Esophagus squamous epithelium (tissue), 5 donors: ENCODE results near the gene HOXA11. TPM values are rescaled to one million over a fixed set of nuclear protein-coding genes. Genes with fewer than 3 reads are reported as not detected.

Experiments
- DNase-seq: peaks from one replicate; lab custom pipeline; 2025; lab: John Stamatoyannopoulos, UW
- H3K27ac ChIP-seq, 4 donors: fragments of 200-600 bp; sonication (generic); one replicate each; pipeline ENCODE4 v1.5.1; 2016 to 2019; ENCODE audit warnings: mild to moderate bottlenecking in 1 of 4
- H3K27me3 ChIP-seq, 4 donors: fragments of 200-600 bp; sonication (generic); 1 replicate in 3 of 4; 2 replicates in 1 of 4; pipeline versions ENCODE4 v1.5.1 to v1.6.0; 2017 to 2021; ENCODE audit warnings: antibody characterized with exemption in 1 of 4
- H3K36me3 ChIP-seq, 3 donors: fragments of 200-600 bp; sonication (generic); one replicate each; pipeline ENCODE4 v1.5.1; 2016 to 2019
- H3K4me1 ChIP-seq, 3 donors: fragments of 200-600 bp; sonication (generic); one replicate each; pipeline ENCODE4 v1.5.1; 2017 to 2019
- H3K4me3 ChIP-seq, 4 donors: fragments of 200-600 bp; sonication (generic); 1 replicate in 3 of 4; 2 replicates in 1 of 4; pipeline ENCODE4 v1.5.1; 2016 to 2019; ENCODE audit warnings: mild to moderate bottlenecking in 2 of 4, moderate library complexity in 1 of 4
- H3K9me3 ChIP-seq, 3 donors: fragments of 200-600 bp; sonication (generic); one replicate each; pipeline ENCODE4 v1.5.1; 2016 to 2019
- CTCF ChIP-seq, 6 experiments: fragments of 450-650 bp in 4 of 6; fragments of 200-600 bp in 2 of 6; sonication (generic) in 2 of 6; IDR thresholded peaks; one replicate each; pipeline ENCODE4 v1.5.1; 2016 to 2019; ENCODE audit warnings: antibody characterized with exemption in 6 of 6, mild to moderate bottlenecking in 4 of 6, moderate library complexity in 4 of 6
- POLR2A ChIP-seq, 4 donors: fragments of 450-650 bp; IDR thresholded peaks; one replicate each; pipeline ENCODE4 v1.6.1; 2017; ENCODE audit warnings: antibody characterized with exemption in 4 of 4, mild to moderate bottlenecking in 4 of 4, moderate library complexity in 3 of 4
- WGBS, 2 donors: methylation state at CpG; one replicate each; pipeline ENCODE4 v1.1.5; 2018; 5-methylcytosine and 5-hydroxymethylcytosine counted together
- intact Hi-C: fragments of 100-400 bp; cut with DNase I; formaldehyde crosslinking; loops from one replicate; pipeline ENCODE4 v1.15.0; 2022
- total RNA-seq, 4 donors: library from RNA; depleted of rRNA; stranded (reverse); fragments of >200 nt; gene quantifications; one replicate each; pipeline ENCODE4 v1.1.0, GENCODE V29; 2016
- donor health status: DM: yes; HTN: yes; CAD: no.

The HOXA11 gene
- total RNA-seq, 4 donors from 2014 or later, result not detected

GRCh38 chr7:27221201-27221797, 36.3 kb upstream of the HOXA11 start:
- Histone ChIP-seq H3K36me3 (no peaks in the 10 kb centered on the region), H3K27ac (no peak overlapping the region), H3K4me1 (peaks cover 0 to 15% (median 3%) of the 10 kb centered on the region in 3 donors), H3K4me3 (no peak overlapping the region), H3K9me3 (no peaks in the 10 kb centered on the region), H3K27me3 (peaks cover 8 to 100% (median 30%) of the 10 kb centered on the region in 4 donors)
- DNase-seq, result no peak
- intact Hi-C loops, result no loop called here
- TF ChIP-seq CTCF (IDR thresholded peaks at IDR 0.05) (no peak), POLR2A (IDR thresholded peaks at IDR 0.05) (no peak)
- WGBS, 2 donors, result 68 to 82% methylated on average over 3 of the region's 3 CpGs

GRCh38 chr7:27220440-27220955, 35.5 kb upstream of the HOXA11 start:
- DNase-seq, result no peak
- Histone ChIP-seq H3K4me1 (peaks cover 0 to 12% (median 1%) of the 10 kb centered on the region in 3 donors), H3K27me3 (peaks cover 8 to 100% (median 25%) of the 10 kb centered on the region in 4 donors), H3K27ac (no peak overlapping the region), H3K4me3 (peak overlapping the region in 1 of 4 donors; percentile 30), H3K9me3 (no peaks in the 10 kb centered on the region), H3K36me3 (no peaks in the 10 kb centered on the region)
- intact Hi-C loops, result no loop called here
- TF ChIP-seq CTCF (IDR thresholded peaks at IDR 0.05) (no peak), POLR2A (IDR thresholded peaks at IDR 0.05) (no peak)
- WGBS, 2 donors, result 72 to 100% methylated on average over 1 to 2 of the region's 45 CpGs

GRCh38 chr7:27219821-27220220, 34.8 kb upstream of the HOXA11 start:
- Histone ChIP-seq H3K27me3 (peaks cover 1 to 100% (median 19%) of the 10 kb centered on the region in 4 donors), H3K4me3 (no peak overlapping the region), H3K27ac (no peak overlapping the region), H3K4me1 (peaks cover 0 to 7% (median 0%) of the 10 kb centered on the region in 3 donors), H3K36me3 (no peaks in the 10 kb centered on the region), H3K9me3 (no peaks in the 10 kb centered on the region)
- intact Hi-C loops, result no loop called here
- no peak for TF ChIP-seq CTCF (IDR thresholded peaks at IDR 0.05)
- no peak for TF ChIP-seq POLR2A (IDR thresholded peaks at IDR 0.05)
- 59 to 78% methylated on average over 3 to 4 of the region's 4 CpGs for WGBS, 2 donors
- DNase-seq, result no peak

GRCh38 chr7:27217951-27218350, 32.9 kb upstream of the HOXA11 start:
- no peak for DNase-seq
- TF ChIP-seq POLR2A (IDR thresholded peaks at IDR 0.05), result no peak
- no peaks in the 10 kb centered on the region for H3K9me3 ChIP-seq
- H3K27me3 ChIP-seq, result peaks cover 11 to 100% (median 30%) of the 10 kb centered on the region in 4 donors
- no peaks in the 10 kb centered on the region for H3K36me3 ChIP-seq
- peaks cover 0 to 14% (median 4%) of the 10 kb centered on the region in 3 donors for H3K4me1 ChIP-seq
- intact Hi-C loops, result no loop called here
- no peak overlapping the region for H3K4me3 ChIP-seq
- H3K27ac ChIP-seq, result no peak overlapping the region

GRCh38 chr7:27215356-27215755, 30.3 kb upstream of the HOXA11 start:
- 75 to 84% methylated on average over 2 of the region's 2 CpGs for WGBS, 2 donors
- Histone ChIP-seq H3K36me3 (no peaks in the 10 kb centered on the region), H3K27ac (no peak overlapping the region), H3K4me3 (no peak overlapping the region), H3K27me3 (peaks cover 13 to 100% (median 47%) of the 10 kb centered on the region in 4 donors), H3K9me3 (no peaks in the 10 kb centered on the region), H3K4me1 (peaks cover 7 to 21% (median 10%) of the 10 kb centered on the region in 3 donors)
- intact Hi-C loops, result no loop called here
- DNase-seq, result no peak
- TF ChIP-seq CTCF (IDR thresholded peaks at IDR 0.05) (no peak), POLR2A (IDR thresholded peaks at IDR 0.05) (no peak)
